OCI-LY3 (cell line): ENCODE results near the gene ZNF778.

ENCODE experiments used
- CTCF ChIP-seq: fragments of 200-600, 300-600 bp; sonication (generic); IDR thresholded peaks from 2 replicates; pipeline ENCODE4 v1.5.1; 2014; ENCODE audit warnings: antibody characterized with exemption, low read length, low read depth
- EZH2phosphoT487 ChIP-seq: fragments of 200-600 bp; shearing (Covaris generic); IDR thresholded peaks from 2 replicates; pipeline ENCODE4 v1.6.1; 2018; ENCODE audit warnings: antibody characterized with exemption, mixed run types, low read depth

DNA sequence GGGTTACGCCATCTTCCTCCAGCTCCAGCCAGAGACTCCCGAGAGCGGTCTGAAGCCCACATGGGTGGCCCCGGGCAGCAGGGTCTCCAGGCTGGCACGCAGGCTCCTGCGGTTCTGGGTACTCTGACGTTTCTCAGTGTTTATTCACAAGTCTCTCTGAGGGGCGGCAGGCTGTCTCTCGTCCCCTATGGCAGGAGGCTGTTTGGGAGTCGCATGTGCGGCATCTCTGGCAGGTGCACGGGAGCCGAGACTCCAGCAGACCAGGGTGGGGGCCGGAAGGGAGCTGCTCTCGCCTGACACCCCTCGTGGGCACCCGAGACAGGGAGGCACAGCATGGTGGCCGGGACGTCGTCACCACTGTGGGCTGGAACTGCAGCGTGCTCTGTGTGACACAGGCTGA, 48.1 kb downstream of the ZNF778 start:
- no peak for TF ChIP-seq CTCF
- no peak for TF ChIP-seq EZH2phosphoT487
